ENCODE data around the gene SH3GL1.

SH3GL1 gene

DNA sequence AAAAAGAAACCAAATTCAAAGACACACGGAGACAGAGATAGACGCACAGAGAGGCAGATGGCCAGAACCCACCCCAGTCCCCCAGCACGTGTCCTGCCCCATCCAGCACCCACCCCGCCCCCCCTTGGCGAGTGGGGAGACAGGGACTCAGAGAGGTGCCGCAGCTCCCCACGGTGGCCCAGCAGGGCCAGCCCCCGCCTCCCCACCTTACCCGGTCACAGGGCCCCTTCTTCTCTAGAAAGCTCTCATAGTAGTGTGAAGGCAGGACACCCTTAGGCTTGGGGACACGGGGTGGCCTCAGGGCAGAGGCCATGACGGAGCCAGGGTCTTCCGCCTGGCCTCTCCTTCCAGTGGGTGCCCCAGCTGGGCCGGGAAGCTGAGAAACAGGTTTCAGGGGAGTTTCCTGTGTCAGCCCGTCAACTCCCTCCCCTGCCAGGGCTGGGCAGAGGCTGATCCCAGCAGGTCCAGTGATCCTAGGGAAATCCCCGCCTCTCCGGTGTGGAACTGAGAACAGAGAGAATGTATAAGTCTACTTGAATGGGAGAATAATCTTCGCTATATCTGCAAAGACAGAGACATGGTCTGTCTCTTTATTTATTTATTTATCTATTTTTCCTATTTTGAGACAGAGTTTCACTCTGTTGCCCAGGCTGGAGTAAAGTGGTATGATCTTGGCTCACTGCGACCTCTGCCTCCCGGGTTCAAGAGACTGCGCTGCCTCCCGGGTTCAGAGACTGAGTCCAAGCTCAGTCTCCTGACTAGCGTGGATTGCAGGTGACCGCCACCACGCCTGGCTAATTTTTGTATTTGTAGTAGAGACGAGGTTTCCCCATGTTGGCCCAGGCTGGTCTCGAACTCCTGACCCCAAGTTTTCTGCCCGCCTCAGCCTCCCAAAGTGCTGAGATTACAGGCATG is 61.6 kb downstream of the SH3GL1 start, which contains the start of gene STAP2:
TSS of gene STAP2 (minus strand) at position 387 of the 915 bp plus-strand sequence. CDS start at position 313, 74 bp downstream.
- DNase-seq = no peak

DNA sequence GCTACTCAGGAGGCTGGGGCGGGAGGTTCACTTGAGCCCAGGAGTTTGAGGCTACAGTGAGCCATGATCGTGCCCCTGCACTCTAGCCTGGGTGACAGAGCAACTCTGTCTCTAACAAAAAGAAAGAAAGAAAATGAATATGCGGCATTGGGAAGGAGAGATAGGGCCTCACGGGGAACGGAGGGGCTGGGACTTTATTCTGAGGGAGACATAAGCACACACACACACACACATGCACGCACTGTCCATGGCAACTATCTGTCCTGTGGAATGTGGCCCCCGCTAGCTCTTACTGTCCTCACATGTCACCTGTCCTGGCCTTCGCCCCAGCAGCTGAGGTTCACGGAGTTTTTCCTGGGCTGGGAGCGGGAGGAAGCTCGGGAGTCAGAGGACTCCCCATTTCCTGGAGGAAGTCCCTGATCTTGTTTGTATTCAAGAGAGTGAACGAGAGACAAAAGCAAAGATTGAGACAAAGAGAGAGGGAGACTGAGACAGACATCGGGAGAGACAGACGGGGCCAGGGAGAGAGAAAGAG is 62.4 kb downstream of the SH3GL1 start:
- DNase-seq = no peak

DNA sequence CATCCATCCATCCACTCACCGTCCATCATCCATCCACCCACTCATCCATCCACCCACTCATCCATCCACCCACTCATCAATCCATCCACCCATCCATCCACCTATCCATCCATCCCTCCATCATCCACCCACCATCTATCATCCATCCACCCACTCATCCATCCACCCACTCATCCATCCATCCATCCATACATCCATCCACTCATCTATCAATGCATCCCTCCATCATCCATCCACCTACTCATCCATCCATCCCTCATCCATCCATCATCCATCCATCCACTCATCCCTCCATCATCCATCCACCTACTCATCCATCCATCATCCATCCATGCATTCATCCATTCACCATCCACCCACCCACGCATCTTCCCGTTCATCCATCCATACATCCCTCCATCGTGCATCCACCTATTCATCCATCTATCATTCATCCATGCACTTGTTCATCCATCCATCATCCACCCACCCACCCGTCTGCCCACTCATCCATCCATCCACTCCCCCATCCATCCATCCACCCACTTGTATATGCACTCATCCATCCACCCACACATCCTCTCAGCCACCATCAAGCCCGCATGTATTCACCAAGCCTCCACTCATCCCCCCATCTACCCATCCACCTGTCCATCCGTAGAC is 65.3 kb downstream of the SH3GL1 start:
- no peak for DNase-seq

DNA sequence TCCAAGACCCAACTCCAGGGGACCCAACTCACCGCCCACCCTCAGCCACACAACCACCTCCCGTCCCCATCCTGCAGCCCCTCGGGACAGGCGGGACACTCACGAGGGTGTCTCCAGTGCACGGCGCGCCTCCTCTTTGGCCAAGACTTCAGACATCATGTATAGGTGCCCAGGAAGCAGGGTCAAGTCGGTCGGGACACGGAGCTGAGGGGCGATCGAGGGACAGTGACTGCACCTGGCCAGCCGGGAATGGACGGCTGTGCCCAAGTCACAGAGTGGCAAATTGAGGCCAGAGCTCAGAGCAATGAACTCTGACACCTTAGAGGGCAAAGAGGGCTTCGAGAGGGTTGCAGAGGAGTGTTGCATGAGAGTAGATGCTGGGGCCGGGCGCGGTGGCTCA is 70.5 kb downstream of the SH3GL1 start:
- no peak for DNase-seq

DNA sequence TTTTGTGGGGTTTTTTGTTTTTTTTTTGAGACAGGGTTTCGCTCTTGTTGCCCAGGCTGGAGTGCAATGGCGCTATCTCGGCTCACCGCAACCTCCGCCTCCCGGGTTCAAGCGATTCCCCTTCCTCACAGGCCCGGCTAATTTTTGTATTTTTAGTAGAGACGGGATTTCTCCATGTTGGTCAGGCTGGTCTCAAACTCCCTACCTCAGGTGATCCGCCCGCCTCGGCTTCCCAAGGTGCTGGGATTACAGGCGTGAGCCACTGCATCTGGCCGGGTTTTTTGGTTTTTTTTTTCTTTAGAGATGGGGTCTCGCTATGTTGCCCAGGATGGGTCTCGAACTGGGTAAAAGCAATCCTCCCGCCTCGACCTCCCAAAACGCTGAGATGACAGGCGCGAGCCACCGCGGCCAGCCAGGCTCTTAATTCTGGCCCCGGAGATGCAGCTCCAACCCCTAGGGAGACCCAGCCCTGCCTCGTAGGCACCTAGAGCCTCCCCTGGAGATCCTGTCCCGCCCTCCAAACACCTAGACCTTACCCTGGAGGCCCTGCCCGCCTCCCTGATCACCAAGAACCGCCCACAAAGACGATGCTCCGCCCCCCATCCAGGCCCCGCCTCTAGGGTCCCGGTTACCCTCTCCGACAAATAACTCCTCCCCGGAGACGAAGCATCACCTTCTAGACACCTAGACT is 71.2 kb downstream of the SH3GL1 start:
- peak; percentile 56 for DNase-seq

DNA sequence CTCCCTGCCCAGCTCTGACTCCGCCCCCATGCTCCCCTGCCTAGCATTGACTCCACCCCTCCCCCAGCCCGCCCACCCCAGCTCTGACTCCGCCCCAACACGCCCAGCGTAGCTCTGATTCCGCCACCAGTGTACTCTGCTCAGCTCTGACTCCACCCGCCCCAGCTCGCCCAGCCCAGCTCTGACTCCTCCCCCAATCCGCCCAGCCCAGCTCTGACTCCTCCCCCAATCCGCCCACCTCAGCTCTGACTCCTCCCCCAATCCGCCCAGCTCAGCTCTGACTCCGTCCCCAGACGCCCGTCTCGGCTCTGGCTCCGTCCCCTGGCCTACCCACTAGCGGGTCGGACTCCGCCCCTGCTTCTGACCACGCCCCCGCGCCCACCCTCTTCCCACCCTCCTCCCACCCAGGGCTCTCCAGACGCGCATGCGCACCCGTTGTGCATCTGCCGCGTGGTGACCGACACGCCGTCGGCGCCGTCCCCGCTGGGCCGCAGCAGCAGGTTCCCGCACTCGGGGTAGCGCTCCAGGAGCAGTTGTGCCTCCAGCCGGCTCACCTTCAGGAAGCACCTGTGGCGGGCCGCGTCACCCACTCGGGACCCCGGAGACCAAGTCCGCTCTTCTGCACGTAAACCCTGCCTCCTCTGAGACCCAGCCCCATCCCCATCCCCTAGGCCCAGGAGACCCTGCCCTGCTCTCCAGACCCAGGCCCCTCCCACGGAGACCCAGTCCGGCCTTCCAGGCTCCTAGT is 71.9 kb downstream of the SH3GL1 start:
- DNase-seq = peak; percentile 98

DNA sequence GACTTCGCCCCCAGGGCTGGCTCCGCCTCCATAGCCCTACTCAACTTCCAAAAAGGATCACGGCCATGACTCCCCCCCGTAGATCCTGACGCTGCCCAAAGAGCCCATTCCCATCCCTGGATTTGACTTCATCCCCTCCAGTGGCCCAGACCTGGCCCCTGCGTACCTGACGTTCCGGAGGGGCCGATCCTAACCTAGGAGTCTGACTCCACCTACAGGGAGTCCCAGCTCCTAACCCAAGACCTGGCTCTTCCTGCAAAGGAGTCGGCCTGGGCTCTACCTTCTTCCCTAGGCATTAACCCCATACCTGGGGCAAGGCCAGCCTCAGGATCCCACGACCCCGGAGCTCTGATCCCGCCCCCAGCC is 72.5 kb downstream of the SH3GL1 start:
- DNase-seq = no peak

DNA sequence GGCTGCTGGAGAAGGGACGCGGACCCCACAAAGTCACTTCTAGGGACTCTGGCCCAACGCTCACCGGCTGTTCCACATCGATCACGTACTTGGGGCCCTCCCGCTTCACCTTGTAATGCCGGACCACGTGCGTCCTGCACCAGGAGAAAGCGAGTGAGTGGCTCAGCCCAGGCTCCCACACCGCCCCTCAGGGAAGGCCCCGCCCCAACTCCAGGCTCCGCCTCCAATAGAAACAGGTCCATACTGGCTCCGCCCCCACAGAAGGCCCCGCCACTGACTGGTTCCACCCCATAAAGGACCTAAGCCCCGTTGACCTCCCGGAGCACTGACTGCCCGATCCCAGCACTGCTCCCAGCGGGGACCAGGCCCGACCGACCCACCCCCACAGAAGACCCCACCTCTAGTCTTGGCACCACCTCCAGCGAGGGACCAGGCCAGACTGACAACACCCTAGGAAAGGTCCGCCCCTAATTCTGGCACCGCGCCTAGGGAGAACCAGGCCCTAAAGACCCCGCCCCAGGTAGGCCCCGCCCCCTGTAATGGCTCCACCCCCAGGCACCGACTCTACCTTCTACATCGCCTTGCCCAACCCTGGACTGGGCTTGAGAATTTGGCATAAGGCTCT is 73.0 kb downstream of the SH3GL1 start:
- DNase-seq = peak; percentile 65

DNA sequence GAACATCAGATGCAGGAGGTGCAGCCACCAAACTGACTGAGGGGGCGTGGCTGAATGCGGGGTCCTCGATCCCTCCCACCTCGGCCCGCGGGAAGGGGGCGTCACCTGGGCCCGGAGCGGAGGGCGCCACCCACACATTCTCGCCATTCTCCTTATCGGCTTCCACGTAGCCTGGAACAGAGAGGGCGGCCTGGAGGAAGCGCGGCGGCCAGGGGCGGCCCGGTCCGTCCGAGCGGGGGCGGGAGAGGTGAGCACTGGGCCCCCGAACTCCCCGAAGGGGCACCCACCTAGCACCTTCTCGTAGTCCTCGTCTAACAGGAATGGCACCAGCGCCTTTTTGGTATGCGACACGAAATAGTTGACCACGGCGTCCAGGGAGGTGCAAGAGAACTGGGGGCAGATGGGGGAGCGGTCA is 73.5 kb downstream of the SH3GL1 start:
- no peak for DNase-seq

DNA sequence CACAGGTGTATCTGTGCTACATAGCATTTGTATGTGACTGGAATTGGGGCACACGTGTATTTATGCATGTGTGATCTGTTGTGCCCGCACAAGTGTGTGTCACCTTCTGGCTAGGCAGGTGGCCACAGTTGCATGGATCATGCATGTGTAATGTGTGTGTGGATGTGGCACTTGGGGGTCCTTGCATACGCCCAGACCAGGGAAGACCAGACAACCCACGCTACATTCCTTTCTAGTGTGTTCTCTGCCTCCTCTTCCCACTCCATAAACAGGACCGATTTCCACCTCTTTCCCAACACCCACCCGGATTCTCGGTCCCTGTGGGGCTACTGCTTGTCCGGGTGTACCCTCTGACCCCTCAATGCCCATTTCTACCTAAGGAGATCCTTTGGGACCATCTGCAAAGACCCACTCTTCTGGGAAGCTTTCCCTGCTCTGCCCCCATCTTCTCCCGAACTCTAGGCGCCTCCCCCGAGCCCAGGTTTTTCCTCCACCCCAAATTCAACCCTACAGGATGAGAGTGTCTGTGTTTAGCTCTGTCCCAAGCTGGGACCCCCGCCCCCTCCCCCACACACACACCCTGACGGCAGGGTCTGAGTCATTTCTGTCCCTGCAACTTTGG is 74.0 kb downstream of the SH3GL1 start:
- no peak for DNase-seq

DNA sequence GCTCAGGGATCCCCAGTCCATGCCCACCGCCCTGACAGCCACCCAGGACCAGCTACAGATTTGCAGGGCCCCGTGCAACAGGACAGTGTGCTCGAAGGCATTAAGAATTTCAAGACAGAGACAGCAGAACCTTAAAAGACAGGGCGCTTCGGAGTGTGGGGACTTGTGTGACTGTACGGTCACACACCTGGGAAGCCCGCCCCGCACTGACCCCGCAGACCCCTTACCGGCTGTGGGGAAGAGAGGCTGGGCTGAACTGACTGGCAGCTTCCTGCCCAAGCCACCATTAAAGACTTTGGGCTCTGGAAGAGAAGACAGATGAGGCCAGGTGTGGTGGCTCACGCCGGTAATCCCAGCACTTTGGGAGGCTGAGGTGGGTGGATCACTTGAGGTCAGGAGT is 76.1 kb downstream of the SH3GL1 start:
- no peak for DNase-seq

DNA sequence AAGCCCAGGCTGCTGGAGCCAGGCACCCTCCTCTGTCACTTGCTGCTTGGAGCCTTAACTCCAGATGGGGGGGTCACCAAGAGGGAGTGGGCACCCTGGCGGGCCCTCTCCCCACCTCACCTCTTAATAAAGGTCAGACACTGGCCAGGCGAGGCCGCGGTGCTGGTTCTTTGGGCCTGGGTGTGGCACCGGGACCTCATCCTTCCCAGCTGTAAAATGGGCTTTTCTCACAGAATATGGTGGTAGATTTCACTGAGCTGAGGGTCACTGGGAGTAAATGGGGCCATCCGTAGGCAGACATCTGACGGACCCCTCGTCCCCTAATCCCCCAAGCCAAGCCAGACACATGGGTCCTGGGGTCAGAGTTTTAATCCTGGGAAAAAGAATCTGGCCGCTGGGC is 76.7 kb downstream of the SH3GL1 start:
- no peak for DNase-seq

DNA sequence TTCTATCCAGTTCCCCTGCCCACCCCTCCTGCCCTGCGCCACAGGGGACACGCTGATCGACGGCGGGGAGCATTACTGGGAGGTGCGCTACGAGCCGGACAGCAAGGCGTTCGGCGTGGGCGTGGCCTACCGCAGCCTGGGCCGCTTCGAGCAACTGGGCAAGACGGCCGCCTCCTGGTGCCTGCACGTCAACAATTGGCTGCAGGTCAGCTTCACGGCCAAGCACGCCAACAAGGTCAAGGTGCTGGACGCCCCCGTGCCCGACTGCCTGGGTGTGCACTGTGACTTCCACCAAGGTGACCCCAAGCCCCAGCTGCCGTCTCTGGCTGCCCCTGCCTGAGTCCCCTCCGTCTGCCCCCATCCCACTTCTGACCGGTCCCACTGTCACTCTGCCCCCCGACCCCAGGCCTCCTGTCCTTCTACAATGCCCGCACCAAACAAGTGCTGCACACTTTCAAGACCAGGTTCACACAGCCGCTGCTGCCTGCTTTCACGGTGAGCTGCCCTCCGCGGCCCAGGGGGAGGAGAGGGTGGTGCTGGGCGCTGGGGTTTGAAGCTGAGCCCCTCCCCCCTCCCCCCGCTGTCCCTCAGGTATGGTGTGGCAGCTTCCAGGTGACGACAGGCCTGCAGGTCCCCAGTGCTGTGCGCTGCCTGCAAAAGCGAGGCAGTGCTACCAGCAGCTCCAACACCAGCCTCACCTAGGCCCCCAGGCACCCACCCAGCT is 77.2 kb downstream of the SH3GL1 start:
- no peak for DNase-seq

DNA sequence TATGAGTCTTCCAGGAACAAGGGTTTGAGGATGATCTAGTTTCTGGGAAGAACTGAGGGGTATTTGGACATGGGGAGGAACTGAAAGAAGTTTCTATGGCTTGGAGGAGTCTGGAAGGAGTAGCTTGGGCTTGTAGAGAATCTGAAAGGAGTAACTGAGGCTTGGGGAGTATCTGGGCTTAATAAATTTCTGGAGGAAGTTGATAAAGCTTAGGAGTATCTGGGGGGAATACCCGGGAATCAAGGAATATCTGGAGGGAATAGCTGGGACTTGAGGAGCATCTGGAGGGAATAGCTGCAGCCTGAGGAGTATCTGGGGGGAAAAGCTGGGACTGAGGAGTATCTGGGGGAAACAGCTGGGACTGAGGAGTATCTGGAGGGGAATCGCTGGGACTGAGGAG is 79.9 kb downstream of the SH3GL1 start:
- DNase-seq = no peak

DNA sequence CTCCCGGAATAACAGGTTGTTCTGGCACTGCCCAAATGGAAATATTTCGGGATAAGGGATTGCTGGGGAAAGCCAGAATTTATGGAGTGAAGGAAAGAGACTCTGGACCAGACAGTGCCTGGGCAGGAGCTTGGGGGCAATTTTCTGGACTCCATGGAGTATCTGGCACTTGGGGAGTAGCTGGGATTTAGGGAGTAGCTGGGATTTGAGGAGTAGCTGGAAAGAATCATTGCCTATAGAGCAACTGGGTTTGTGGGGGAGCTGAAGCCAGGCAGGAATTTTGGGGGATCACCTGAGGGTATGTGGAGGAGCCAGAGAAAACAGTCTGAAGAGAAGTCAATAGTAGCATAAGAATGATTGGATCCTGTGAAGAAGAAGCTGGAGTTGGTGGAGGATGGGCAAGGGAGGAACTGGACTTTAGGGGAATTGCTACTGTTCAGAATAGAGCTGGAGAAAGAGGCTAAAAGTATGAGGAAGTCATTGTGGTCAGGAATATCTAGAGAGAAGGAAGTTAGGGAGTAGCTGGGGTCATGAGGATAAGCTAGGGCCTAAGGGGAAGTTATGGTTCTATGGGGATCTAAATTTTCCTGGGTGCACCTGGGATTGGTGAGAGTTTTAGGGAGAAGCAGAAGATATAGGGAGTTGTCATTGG is 81.2 kb downstream of the SH3GL1 start:
- DNase-seq = no peak

DNA sequence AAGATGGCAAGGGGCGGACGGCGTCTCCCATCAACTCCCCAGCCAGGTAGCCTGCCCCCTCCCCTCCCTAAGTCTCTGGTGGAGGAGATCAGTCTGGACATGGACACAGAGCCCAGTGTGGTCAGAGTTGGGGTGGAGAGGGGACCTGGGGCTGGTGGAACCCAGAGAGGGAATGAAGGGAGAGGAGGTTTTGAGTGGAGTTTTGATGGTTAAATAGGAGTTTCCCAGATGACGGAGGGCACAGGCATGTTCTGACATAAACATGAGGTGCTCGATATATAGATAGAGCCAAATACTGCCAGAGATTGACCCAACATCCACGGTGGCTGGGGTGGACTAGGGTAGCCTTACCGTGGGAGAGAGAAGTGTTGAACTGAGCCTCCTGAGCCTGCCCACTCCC is 81.9 kb downstream of the SH3GL1 start:
- DNase-seq = no peak

DNA sequence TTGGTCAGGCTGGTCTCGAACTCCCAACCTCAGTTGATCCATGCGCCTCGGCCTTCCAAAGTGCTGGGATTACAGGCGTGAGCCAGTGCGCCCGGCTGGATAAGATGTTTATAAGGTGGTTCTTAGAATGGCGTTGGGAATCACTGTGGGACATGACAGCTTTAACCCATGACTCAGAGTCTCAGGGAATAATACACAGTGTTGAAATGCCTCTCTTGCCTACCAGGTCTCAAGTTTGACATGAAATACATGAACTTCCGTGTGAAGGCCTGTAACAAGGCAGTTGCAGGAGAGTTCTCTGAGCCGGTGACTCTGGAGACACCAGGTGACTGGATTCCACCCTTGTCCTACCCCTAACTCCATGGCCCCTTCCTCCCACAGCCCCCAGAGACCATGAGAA is 83.4 kb downstream of the SH3GL1 start:
- DNase-seq = no peak

DNA sequence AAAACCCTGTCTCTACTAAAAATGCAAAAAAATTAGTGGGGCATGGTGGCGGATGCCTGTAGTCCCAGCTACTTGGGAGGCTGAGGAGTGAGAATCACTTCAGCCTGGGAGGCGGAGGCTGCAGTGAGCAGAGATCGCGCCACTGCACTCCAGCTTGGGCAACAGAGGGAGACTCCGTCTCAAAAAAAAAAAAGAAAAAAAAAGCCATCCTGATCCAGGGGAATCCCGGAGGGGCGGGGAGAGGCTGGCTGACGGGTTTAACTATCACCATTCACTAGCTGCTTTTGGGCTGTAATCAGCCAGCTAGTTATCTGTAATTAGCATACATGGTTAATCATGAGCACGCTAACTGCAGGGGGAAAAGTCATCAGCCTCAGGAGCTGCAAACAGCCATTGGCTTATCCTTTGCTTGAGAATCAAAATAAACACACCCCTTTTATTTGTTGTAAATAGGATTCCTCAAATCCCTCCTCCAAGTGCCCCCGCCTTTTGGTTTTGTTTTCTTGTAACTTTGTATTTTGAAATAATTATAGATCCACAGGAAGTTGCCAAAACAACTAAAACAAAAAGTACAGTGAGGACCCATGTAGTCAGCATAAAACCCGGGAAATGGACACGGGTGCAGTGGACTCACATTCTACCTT is 86.4 kb downstream of the SH3GL1 start:
- DNase-seq = no peak
